ENCODE data around the gene B3GNT8.
"Not testable (repeated sequence)": the region's sequence is repeated elsewhere in the genome, so short reads cannot be mapped to it uniquely, and the experiment has no call there.

The B3GNT8 gene

GRCh38 chr19:41437944-41438574 lies 10.9 kb upstream of the B3GNT8 start:
- no peak for DNase-seq (ENCODE audit: low read depth)
- TF ChIP-seq MAX (IDR thresholded peaks at IDR 0.05; ENCODE audit: low read depth, low read length) = no peak
- no peak for TF ChIP-seq POLR2A (IDR thresholded peaks at IDR 0.05; ENCODE audit: extremely low read depth, insufficient read length)
- no peak for TF ChIP-seq MYC (IDR thresholded peaks at IDR 0.05; ENCODE audit: low read depth, low read length)
- no peak for TF ChIP-seq CTCF (IDR thresholded peaks at IDR 0.05; ENCODE audit: low read depth, low read length)
- no peak overlapping the region for H3K4me3 ChIP-seq (ENCODE audit: low read depth, low read length)

- no peak for DNase-seq (ENCODE audit: low read depth)
- no peak overlapping the region for H3K4me3 ChIP-seq (ENCODE audit: low read depth, low read length)
- TF ChIP-seq MYC (IDR thresholded peaks at IDR 0.05; ENCODE audit: low read depth, low read length) = no peak
Observed at GRCh38 chr19:41436674-41436951, 9.4 kb upstream of the B3GNT8 start.

DNA sequence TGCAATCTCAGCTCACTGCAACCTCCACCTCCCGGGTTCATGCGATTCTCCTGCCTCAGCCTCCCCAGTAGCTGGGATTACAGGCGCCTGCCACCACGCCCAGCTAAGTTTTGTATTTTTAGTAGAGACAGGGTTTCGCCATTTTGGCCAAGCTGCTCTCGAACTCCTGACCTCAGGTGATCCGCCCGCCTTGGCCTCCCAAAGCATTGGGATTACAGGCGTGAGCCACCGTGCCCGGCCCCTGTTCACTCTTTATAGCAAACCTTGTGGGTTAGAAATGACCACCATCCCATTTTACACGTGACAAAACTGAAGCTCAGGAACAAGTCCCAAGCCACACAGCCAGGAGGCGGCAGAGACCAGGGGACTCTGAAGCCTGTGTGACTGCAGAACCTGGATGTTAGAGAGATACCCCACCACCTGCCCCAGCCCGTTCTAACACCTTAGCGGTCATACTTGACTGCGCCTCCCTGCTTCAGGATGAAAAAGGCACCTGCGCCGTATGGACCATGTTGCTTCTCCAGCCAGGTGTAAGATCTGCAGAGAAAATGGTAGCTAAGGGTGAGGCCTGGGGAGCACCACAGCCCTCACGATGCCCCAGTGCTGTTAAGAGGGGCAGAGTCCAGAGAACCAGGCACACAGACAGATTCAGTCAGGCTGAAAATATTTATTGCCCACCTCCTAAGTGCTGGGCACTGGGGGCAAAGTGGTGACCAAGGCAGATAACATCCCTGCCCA lies 8.9 kb upstream of the B3GNT8 start:
- no peak for DNase-seq (ENCODE audit: low read depth)
- no peak for TF ChIP-seq MYC (IDR thresholded peaks at IDR 0.05; ENCODE audit: low read depth, low read length)
- TF ChIP-seq MAX (IDR thresholded peaks at IDR 0.05; ENCODE audit: low read depth, low read length) = no peak
- TF ChIP-seq CTCF (IDR thresholded peaks at IDR 0.05; ENCODE audit: low read depth, low read length) = no peak
- no peak for TF ChIP-seq POLR2A (IDR thresholded peaks at IDR 0.05; ENCODE audit: extremely low read depth, insufficient read length)
- no peak overlapping the region for H3K4me3 ChIP-seq (ENCODE audit: low read depth, low read length)

- DNase-seq (ENCODE audit: low read depth); H3K4me3 ChIP-seq (ENCODE audit: low read depth, low read length): not testable (repeated sequence)
Observed at GRCh38 chr19:41435376-41435775, 8.2 kb upstream of the B3GNT8 start.

- DNase-seq (ENCODE audit: low read depth) = no peak
Observed at GRCh38 chr19:41434450-41434849, 7.3 kb upstream of the B3GNT8 start.

GRCh38 chr19:41433171-41433570 lies 6.0 kb upstream of the B3GNT8 start:
- no peak overlapping the region for H3K4me3 ChIP-seq (ENCODE audit: low read depth, low read length)
- no peak for DNase-seq (ENCODE audit: low read depth)
- no peak for TF ChIP-seq POLR2A (IDR thresholded peaks at IDR 0.05; ENCODE audit: extremely low read depth, insufficient read length)
- no peak for TF ChIP-seq CTCF (IDR thresholded peaks at IDR 0.05; ENCODE audit: low read depth, low read length)
- no peak for TF ChIP-seq MAX (IDR thresholded peaks at IDR 0.05; ENCODE audit: low read depth, low read length)
- no peak for TF ChIP-seq MYC (IDR thresholded peaks at IDR 0.05; ENCODE audit: low read depth, low read length)

More at GRCh38 chr19:41434450-41434849, 7.3 kb upstream of the B3GNT8 start:
- no peak overlapping the region for H3K4me3 ChIP-seq (ENCODE audit: low read depth, low read length)
- no peak for TF ChIP-seq CTCF (IDR thresholded peaks at IDR 0.05; ENCODE audit: low read depth, low read length)
- TF ChIP-seq MAX (IDR thresholded peaks at IDR 0.05; ENCODE audit: low read depth, low read length) = no peak
- TF ChIP-seq POLR2A (IDR thresholded peaks at IDR 0.05; ENCODE audit: extremely low read depth, insufficient read length) = no peak
- no peak for TF ChIP-seq MYC (IDR thresholded peaks at IDR 0.05; ENCODE audit: low read depth, low read length)
